GM12878 (cell line): ENCODE measurements around the gene MPHOSPH9. TPM values are rescaled to one million over a fixed set of nuclear protein-coding genes. Genes with fewer than 3 reads are reported as not detected.

Source experiments
- ATAC-seq: fragments of 200-7000 bp; cut with Tn5 transposase; 3 replicates; pipeline ENCODE4 v1.9.1; 2020; ENCODE audit warnings: mild to moderate bottlenecking, moderate library complexity
- BruUV-seq: library from RNA; stranded (reverse); fragments of 400-500 nt; replicated peaks from 2 replicates; lab custom pipeline; 2021; lab: Mats Ljungman, UMichigan
- CTCF ChIA-PET: fragments of 300-600 bp; sonication (Branson Sonifier 250); formaldehyde crosslinking; extraction: SDS; loops from one replicate; lab custom pipeline; 2021; ENCODE audit warnings: inconsistent platforms; lab: Yijun Ruan, JAX
- POLR2A ChIA-PET: fragments of 350-600 bp; formaldehyde crosslinking; extraction: SDS; loops from one replicate; lab custom pipeline; 2021; ENCODE audit warnings: inconsistent platforms; lab: Charles Lee
- RAD21 ChIA-PET: fragments of 300-600 bp; sonication (Branson Sonifier 250); formaldehyde crosslinking; loops from one replicate; lab custom pipeline; 2023; ENCODE audit warnings: antibody characterized with exemption; ENCODE audit not compliant: unreplicated experiment; lab: Charles Lee
- SMC1A ChIA-PET: fragments of 300-600 bp; sonication (Branson Sonifier 250); formaldehyde crosslinking; loops from one replicate; lab custom pipeline; 2023; ENCODE audit not compliant: unreplicated experiment, uncharacterized antibody; lab: Charles Lee
- DNase-seq: peaks from one replicate; pipeline ENCODE4 v3.0.0-alpha.2; 2011; ENCODE audit warnings: low read depth, low spot score
- FAIRE-seq: peaks from 3 replicates; lab custom pipeline; 2011; peaks lifted over from hg19 to GRCh38; lab: Jason Lieb, UNC
- H2AFZ ChIP-seq: 2 replicates; pipeline ENCODE4 v1.6.0; 2011; ENCODE audit warnings: low read depth, low read length, control low read depth; ENCODE audit not compliant: control insufficient read depth
- H3K27ac ChIP-seq: 2 replicates; pipeline ENCODE4 v1.5.1; 2011; ENCODE audit warnings: control low read depth; ENCODE audit not compliant: control insufficient read depth, insufficient read depth
- H3K27me3 ChIP-seq, 2 experiments: replicated peaks in 1 of 2; 2 replicates each; pipeline versions ENCODE4 v1.6.0 to v1.6.1; 2011; ENCODE audit warnings: low read length in 1 of 2; ENCODE audit not compliant: control insufficient read depth in 2 of 2, insufficient read depth in 2 of 2
- H3K36me3 ChIP-seq, 2 experiments: 2 replicates each; pipeline ENCODE4 v1.5.1; 2011; ENCODE audit warnings: low read length in 1 of 2; ENCODE audit not compliant: control insufficient read depth in 2 of 2, insufficient read depth in 2 of 2
- H3K4me1 ChIP-seq: 2 replicates; pipeline ENCODE4 v1.6.1; 2011; ENCODE audit warnings: mild to moderate bottlenecking, low read length, moderate library complexity, mixed read lengths; ENCODE audit not compliant: control insufficient read depth, insufficient read depth
- H3K4me2 ChIP-seq: 2 replicates; pipeline ENCODE4 v1.6.0; 2011; ENCODE audit warnings: control low read depth; ENCODE audit not compliant: control insufficient read depth, insufficient read depth
- H3K4me3 ChIP-seq: fragments of 200-600 bp; sonication (generic); 2 replicates; pipeline ENCODE4 v1.5.1; 2016
- H3K79me2 ChIP-seq: 2 replicates; pipeline ENCODE4 v1.6.0; 2011; ENCODE audit warnings: low read length; ENCODE audit not compliant: control insufficient read depth, insufficient read depth
- H3K9ac ChIP-seq: 2 replicates; pipeline ENCODE4 v1.8.0; 2011; ENCODE audit warnings: low read length, control low read depth, mixed read lengths; ENCODE audit not compliant: control insufficient read depth, insufficient read depth
- H3K9me3 ChIP-seq: replicated peaks from 3 replicates; pipeline ENCODE4 v1.5.1; 2011; ENCODE audit warnings: mild to moderate bottlenecking, low read length; ENCODE audit not compliant: control insufficient read depth, insufficient read depth
- H4K20me1 ChIP-seq: 2 replicates; pipeline ENCODE4 v1.6.0; 2011; ENCODE audit not compliant: control insufficient read depth, insufficient read depth
- ASH2L ChIP-seq: fragments of 300-600, 200-600 bp; sonication (generic); IDR thresholded peaks from 2 replicates; pipeline ENCODE4 v1.6.1; 2017; ENCODE audit warnings: low read depth, mild to moderate bottlenecking, borderline replicate concordance
- CBFB ChIP-seq: IDR thresholded peaks from 2 replicates; pipeline ENCODE4 v1.6.1; 2016; ENCODE audit warnings: antibody characterized with exemption, low read depth
- EP300 ChIP-seq, 2 experiments: fragments of 150-350 bp in 1 of 2; IDR thresholded peaks; 2 replicates each; pipeline ENCODE4 v1.6.1; 2011 to 2012; ENCODE audit warnings: low read depth in 2 of 2, low read length in 2 of 2, borderline replicate concordance in 1 of 2, improper control_type of control experiment in 1 of 2, inconsistent platforms in 1 of 2; ENCODE audit not compliant: control insufficient read depth in 1 of 2
- PAX5 ChIP-seq: IDR thresholded peaks from 2 replicates; pipeline ENCODE4 v1.6.1; 2011; ENCODE audit warnings: low read depth, low read length, borderline replicate concordance
- ZBTB4 ChIP-seq: fragments of 450-650 bp; formaldehyde crosslinking; IDR thresholded peaks from 2 replicates; pipeline ENCODE4 v1.4.0; 2022; ENCODE audit warnings: mild to moderate bottlenecking, moderate library complexity
- ZNF217 ChIP-seq: fragments of 450-650 bp; IDR thresholded peaks from 2 replicates; pipeline ENCODE4 v1.6.1; 2017; ENCODE audit warnings: antibody characterized with exemption, mild to moderate bottlenecking
- ZNF24 ChIP-seq: fragments of 450-650 bp; IDR thresholded peaks from 2 replicates; pipeline ENCODE4 v1.6.1; 2017; ENCODE audit warnings: antibody characterized with exemption, mild to moderate bottlenecking
- WGBS: methylation state at CpG from one replicate; pipeline ENCODE4 v1.1.6; 2016; ENCODE audit warnings: low lambda C conversion rate; ENCODE audit not compliant: insufficient replicate concordance, insufficient coverage; ENCODE audit errors: missing lambda C conversion rate; 5-methylcytosine and 5-hydroxymethylcytosine counted together
- in situ Hi-C: fragments of 300-500 bp; cut with MboI; formaldehyde crosslinking; loops from 9 replicates; pipeline ENCODE4 v1.14.3; 2018; ENCODE audit warnings: mixed read lengths
- intact Hi-C: fragments of 100-400 bp; cut with micrococcal nuclease; formaldehyde crosslinking; loops from one replicate; pipeline ENCODE4 v1.14.2; 2022; ENCODE audit not compliant: unreplicated experiment
- polyA plus RNA-seq, 11 experiments: library from polyadenylated mRNA; depleted of rRNA in 4 of 11; unstranded in 6 of 11; stranded (reverse) in 5 of 11; fragments of >200 nt; fragmentation: Nextera tagmentation in 4 of 11; fragmentation: Illumina TruSeq in 1 of 11; extraction: Ambion mirVana in 4 of 11; extraction: Trizol in 1 of 11; gene quantifications; 1 replicate in 1 of 11; 2 replicates in 10 of 11; pipeline versions ENCODE4 v1.2.1 to v1.2.3, GENCODE V29; 2011 to 2016; ENCODE audit warnings: inconsistent platforms in 2 of 11, missing spikeins in 2 of 11, low read depth in 1 of 11
- total RNA-seq, 4 experiments: library from RNA; depleted of rRNA in 3 of 4; stranded (reverse); fragments of >200 nt in 3 of 4; fragmentation: Illumina TruSeq in 1 of 4; extraction: Trizol in 1 of 4; gene quantifications; 2 replicates each; pipeline versions ENCODE4 v1.2.1 to v1.2.3, GENCODE V29; 2013 to 2021
- TF ChIP-seq, protein P1 (sequence below): fragments of 450-650 bp; IDR thresholded peaks from 2 replicates; pipeline ENCODE4 v1.6.1; 2017; ENCODE audit warnings: mild to moderate bottlenecking, low read depth, inconsistent platforms; ENCODE audit not compliant: poor library complexity, severe bottlenecking
- TF ChIP-seq, protein P2 (sequence below): fragments of 450-650 bp; IDR thresholded peaks from 2 replicates; pipeline ENCODE4 v1.6.1; 2018; ENCODE audit warnings: borderline replicate concordance, mild to moderate bottlenecking; ENCODE audit not compliant: partially characterized antibody
- TF ChIP-seq, protein P3 (sequence below): IDR thresholded peaks from 2 replicates; pipeline ENCODE4 v1.6.1; 2011; ENCODE audit warnings: mild to moderate bottlenecking, low read depth, low read length, moderate library complexity; ENCODE audit not compliant: insufficient replicate concordance

The MPHOSPH9 gene
- total and polyA plus RNA-seq, 10 of the 15 experiments (the other 5 are each of a cell fraction or from before 2014, with no cell fraction given): 11.5 to 72.2 (median 45.7) TPM

- in situ Hi-C loops (no loop called here), intact Hi-C loops (no loop called here)
- Histone ChIP-seq H3K4me3 (no peak overlapping the region), H3K9ac (no peak overlapping the region), H3K4me2 (no peak overlapping the region), H3K79me2 (no peaks in the 10 kb centered on the region), H4K20me1 (no peaks in the 10 kb centered on the region), H2AFZ (no peak overlapping the region), H3K36me3 (no peaks in the 10 kb centered on the region), H3K27ac (no peak overlapping the region), H3K9me3 (no peaks in the 10 kb centered on the region), H3K4me1 (peaks cover 9% of the 10 kb centered on the region), H3K27me3 (no peaks in the 10 kb centered on the region; a peak in 1 of 4 replicates)
- ChIA-PET RAD21 (no interaction called here), SMC1A (no interaction called here), CTCF (no interaction called here), POLR2A (no interaction called here)
- 82% methylated on average over 14 of the region's 14 CpGs for WGBS
- FAIRE-seq (no peak), DNase-seq (no peak), ATAC-seq (no peak)
- no TSS peak for BruUV-seq
- TF ChIP-seq, protein P1, sequence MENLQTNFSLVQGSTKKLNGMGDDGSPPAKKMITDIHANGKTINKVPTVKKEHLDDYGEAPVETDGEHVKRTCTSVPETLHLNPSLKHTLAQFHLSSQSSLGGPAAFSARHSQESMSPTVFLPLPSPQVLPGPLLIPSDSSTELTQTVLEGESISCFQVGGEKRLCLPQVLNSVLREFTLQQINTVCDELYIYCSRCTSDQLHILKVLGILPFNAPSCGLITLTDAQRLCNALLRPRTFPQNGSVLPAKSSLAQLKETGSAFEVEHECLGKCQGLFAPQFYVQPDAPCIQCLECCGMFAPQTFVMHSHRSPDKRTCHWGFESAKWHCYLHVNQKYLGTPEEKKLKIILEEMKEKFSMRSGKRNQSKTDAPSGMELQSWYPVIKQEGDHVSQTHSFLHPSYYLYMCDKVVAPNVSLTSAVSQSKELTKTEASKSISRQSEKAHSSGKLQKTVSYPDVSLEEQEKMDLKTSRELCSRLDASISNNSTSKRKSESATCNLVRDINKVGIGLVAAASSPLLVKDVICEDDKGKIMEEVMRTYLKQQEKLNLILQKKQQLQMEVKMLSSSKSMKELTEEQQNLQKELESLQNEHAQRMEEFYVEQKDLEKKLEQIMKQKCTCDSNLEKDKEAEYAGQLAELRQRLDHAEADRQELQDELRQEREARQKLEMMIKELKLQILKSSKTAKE: no peak
- TF ChIP-seq, protein P2, sequence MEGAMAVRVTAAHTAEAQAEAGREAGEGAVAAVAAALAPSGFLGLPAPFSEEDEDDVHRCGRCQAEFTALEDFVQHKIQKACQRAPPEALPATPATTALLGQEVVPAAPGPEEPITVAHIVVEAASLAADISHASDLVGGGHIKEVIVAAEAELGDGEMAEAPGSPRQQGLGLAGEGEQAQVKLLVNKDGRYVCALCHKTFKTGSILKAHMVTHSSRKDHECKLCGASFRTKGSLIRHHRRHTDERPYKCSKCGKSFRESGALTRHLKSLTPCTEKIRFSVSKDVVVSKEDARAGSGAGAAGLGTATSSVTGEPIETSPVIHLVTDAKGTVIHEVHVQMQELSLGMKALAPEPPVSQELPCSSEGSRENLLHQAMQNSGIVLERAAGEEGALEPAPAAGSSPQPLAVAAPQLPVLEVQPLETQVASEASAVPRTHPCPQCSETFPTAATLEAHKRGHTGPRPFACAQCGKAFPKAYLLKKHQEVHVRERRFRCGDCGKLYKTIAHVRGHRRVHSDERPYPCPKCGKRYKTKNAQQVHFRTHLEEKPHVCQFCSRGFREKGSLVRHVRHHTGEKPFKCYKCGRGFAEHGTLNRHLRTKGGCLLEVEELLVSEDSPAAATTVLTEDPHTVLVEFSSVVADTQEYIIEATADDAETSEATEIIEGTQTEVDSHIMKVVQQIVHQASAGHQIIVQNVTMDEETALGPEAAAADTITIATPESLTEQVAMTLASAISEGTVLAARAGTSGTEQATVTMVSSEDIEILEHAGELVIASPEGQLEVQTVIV: no peak
- TF ChIP-seq ZNF217 (no peak), PAX5 (no peak), ZBTB4 (no peak), EP300 (IDR thresholded peaks at IDR 0.05; ENCODE audit: borderline replicate concordance in 1 of 2, control insufficient read depth in 1 of 2, low read depth in 2 of 2, low read length in 2 of 2) (no peak), CBFB (no peak), ZNF24 (no peak), ASH2L (no peak)
- TF ChIP-seq, protein P3, sequence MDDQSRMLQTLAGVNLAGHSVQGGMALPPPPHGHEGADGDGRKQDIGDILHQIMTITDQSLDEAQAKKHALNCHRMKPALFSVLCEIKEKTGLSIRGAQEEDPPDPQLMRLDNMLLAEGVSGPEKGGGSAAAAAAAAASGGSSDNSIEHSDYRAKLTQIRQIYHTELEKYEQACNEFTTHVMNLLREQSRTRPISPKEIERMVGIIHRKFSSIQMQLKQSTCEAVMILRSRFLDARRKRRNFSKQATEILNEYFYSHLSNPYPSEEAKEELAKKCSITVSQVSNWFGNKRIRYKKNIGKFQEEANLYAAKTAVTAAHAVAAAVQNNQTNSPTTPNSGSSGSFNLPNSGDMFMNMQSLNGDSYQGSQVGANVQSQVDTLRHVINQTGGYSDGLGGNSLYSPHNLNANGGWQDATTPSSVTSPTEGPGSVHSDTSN: no peak
- TF ChIP-seq, all 136 proteins: peak for 0
Measured at GRCh38 chr12:123105211-123105826, 127.6 kb downstream of the MPHOSPH9 start.
